GM12865 (cell line): ENCODE measurements around the gene SMIM38.

Experiments used
- DNase-seq: peaks from one replicate; pipeline ENCODE4 v3.0.0; 2010; ENCODE audit warnings: low read depth
- H3K4me3 ChIP-seq: 2 replicates; pipeline ENCODE4 v1.5.1; 2011; ENCODE audit warnings: mild to moderate bottlenecking, low read depth, low read length, control low read depth
- TF ChIP-seq, protein P1 (sequence below): IDR thresholded peaks from 2 replicates; pipeline ENCODE4 v1.5.1; 2011; ENCODE audit warnings: low read length, control low read depth, low read depth, inconsistent platforms; ENCODE audit not compliant: insufficient read depth; ENCODE audit errors: missing control alignments

The SMIM38 gene

GRCh38 chr11:69155302-69156234 is at the start of gene SMIM38:
TSS of gene SMIM38 (plus strand) at chr11:69155935. CDS start at chr11:69157847, 1,912 bp downstream.
- peak; percentile 70 for DNase-seq
- TF ChIP-seq, protein P1, sequence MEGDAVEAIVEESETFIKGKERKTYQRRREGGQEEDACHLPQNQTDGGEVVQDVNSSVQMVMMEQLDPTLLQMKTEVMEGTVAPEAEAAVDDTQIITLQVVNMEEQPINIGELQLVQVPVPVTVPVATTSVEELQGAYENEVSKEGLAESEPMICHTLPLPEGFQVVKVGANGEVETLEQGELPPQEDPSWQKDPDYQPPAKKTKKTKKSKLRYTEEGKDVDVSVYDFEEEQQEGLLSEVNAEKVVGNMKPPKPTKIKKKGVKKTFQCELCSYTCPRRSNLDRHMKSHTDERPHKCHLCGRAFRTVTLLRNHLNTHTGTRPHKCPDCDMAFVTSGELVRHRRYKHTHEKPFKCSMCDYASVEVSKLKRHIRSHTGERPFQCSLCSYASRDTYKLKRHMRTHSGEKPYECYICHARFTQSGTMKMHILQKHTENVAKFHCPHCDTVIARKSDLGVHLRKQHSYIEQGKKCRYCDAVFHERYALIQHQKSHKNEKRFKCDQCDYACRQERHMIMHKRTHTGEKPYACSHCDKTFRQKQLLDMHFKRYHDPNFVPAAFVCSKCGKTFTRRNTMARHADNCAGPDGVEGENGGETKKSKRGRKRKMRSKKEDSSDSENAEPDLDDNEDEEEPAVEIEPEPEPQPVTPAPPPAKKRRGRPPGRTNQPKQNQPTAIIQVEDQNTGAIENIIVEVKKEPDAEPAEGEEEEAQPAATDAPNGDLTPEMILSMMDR = no peak
- H3K4me3 ChIP-seq = peak within 1 kb of the TSS; percentile 63

- TF ChIP-seq, protein P1 = no peak
- no peak for DNase-seq
- H3K4me3 ChIP-seq = no peak overlapping the region
Measured at GRCh38 chr11:69106031-69106811, 49.5 kb upstream of the SMIM38 start.

GRCh38 chr11:69107413-69107812 is 48.3 kb upstream of the SMIM38 start:
- TF ChIP-seq, protein P1 = no peak
- H3K4me3 ChIP-seq = no peak overlapping the region
- DNase-seq = no peak

- DNase-seq = no peak
- TF ChIP-seq, protein P1 = no peak
- no peak overlapping the region for H3K4me3 ChIP-seq
Measured at GRCh38 chr11:69108030-69108429, 47.7 kb upstream of the SMIM38 start.

DNA sequence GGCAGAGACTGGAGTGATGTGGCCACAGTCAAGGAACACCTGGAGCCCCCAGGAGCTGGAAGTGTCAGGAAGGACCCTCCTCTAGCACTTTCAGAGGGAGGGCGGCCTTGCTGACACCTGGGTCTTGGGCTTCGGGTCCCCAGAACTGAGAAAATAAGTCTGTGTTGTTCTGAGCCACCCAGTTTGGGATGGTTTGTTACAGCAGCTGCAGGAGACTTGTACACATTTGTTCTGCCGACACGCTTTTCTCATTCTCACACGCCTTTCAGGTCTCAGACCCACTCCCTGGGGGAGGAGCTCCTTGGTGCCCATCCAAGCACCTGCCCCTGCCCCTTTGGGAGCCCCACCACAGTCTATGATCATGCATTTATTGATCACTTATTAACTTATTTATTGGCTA is 47.2 kb upstream of the SMIM38 start:
- H3K4me3 ChIP-seq = no peak overlapping the region
- TF ChIP-seq, protein P1 = no peak
- no peak for DNase-seq

DNA sequence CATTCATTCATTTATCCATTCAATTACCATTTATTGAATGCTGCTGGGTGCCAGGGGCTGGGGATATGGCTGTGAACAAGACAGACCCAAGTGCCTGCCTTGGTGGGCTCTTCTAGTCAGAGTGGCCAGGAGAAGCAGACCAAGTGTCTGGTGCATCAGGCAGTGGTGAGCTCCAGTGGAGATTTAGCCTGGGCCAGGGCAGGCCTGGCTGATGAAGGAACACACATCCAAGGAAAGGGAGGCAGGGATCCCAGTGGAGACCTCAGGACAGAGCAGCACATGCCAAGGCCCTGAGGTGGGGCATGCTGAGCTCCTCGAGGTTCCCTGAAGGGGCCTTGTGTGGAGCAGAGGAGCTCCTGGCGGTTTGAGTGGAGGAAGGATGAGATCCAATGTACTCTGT is 46.6 kb upstream of the SMIM38 start:
- no peak for DNase-seq
- H3K4me3 ChIP-seq = no peak overlapping the region
- TF ChIP-seq, protein P1 = no peak
